ENCODE measurements around the gene MYEOV.

Gene MYEOV

DNA sequence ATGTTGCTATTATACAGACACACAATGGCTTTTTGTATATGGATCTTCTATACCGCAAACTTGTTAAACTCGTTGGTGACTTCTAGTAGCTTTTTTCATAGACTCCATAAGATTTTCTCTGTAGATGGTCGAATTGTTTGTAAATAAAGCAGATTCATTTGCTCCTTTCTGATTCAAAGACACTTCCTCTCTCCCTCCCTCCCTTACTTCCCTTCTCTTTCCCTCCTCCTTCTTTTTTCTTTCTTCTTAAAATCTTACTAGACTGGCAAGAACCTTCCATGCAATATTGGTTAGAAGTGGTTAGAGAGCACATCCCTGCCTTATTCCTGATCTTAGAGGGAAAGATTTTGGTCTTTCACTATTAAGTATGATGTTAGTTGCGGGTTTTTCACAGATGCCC, 36.4 kb downstream of the MYEOV start:
- no peak for TF ChIP-seq ZFX (IDR thresholded peaks at IDR 0.05; ENCODE audit: borderline replicate concordance)
- TF ChIP-seq, protein P1, sequence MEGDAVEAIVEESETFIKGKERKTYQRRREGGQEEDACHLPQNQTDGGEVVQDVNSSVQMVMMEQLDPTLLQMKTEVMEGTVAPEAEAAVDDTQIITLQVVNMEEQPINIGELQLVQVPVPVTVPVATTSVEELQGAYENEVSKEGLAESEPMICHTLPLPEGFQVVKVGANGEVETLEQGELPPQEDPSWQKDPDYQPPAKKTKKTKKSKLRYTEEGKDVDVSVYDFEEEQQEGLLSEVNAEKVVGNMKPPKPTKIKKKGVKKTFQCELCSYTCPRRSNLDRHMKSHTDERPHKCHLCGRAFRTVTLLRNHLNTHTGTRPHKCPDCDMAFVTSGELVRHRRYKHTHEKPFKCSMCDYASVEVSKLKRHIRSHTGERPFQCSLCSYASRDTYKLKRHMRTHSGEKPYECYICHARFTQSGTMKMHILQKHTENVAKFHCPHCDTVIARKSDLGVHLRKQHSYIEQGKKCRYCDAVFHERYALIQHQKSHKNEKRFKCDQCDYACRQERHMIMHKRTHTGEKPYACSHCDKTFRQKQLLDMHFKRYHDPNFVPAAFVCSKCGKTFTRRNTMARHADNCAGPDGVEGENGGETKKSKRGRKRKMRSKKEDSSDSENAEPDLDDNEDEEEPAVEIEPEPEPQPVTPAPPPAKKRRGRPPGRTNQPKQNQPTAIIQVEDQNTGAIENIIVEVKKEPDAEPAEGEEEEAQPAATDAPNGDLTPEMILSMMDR (IDR thresholded peaks at IDR 0.05), result no peak
- H3K27ac ChIP-seq, result no peak overlapping the region

DNA sequence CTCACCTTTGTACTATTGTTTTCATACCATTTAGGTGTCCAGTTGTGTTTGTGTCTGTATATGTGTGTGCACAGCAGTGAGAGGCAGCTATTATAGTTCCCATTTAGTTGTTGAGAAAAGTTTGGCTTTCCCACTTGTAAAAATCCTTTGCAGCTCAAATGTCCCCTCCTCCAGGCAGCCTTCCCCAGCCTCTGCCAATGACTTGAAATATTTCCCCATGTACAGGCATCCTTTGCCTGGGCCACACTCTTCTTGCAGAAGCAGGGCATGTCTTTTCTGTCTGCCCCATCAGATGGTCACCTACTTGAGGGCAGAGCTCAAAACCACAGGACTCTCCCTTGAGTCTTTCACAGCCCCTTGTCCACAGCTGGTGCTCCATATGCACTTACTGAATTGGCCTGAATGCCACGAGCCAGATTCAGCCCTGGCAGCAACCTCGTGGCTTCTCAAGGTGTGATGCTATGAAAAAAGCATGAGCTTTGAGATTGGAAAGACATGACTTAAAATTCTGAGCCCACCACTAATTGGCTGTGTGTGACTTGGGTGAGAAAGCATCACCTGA, 39.3 kb downstream of the MYEOV start:
- no peak overlapping the region for H3K27ac ChIP-seq
- TF ChIP-seq, protein P1 (IDR thresholded peaks at IDR 0.05), result no peak
- no peak for TF ChIP-seq ZFX (IDR thresholded peaks at IDR 0.05; ENCODE audit: borderline replicate concordance)

DNA sequence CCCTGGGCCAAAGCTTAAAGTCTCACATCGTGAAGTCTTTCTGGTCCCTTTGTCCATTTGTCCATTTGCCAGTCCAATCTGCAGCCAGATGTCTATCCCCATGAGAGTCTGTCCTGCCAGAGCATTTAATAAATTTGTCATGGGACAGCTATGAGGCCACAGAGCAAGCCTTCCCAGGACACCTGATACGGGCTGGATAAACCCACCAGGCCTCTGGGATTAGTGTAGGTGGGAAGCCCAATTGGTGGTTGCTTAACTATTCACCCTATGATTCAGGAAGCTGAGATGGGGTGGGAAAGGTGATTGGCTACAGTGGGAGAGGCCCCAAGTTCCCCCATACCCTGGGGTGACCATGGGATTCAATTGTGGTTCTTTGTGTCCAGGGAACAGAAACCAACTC, 39.9 kb downstream of the MYEOV start:
- no peak for TF ChIP-seq ZFX (IDR thresholded peaks at IDR 0.05; ENCODE audit: borderline replicate concordance)
- TF ChIP-seq, protein P1 (IDR thresholded peaks at IDR 0.05), result no peak
- no peak overlapping the region for H3K27ac ChIP-seq

DNA sequence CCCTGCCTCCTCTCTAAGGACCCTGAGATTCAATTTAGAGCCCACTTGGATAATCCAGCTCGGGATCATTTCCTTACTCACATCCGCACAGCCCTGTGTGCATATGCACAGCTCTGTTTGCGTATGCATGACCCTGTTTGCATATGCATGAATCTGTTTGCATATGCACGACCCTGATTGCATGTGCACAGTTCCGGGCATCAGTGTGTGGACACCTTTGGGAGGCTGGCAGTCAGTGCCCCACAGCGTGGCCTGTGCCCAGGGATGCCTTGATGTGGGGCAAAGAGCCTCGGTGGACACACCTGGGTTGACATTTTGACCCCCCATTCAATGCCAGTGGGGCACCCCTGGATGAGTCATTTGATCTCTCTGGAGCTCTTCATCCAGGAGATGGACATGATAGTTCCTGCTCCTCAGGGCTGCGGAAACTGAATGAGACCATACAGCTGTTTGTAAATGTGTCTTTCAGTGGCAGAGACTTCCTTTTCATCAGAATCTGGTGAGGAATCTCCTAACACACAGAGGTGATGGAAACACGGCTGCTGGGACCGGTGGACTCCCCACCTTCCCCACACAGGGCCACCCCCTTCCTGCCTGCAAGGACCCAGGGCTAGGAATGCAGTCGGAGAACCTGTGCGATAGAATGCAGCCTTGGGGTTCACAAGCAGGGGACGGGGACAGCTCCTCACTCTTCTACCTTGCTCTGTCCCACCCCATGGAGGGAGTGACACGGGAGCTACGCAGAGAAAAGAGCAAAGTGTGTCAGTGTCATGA, 41.2 kb downstream of the MYEOV start:
- TF ChIP-seq, protein P1 (IDR thresholded peaks at IDR 0.05), result no peak
- TF ChIP-seq ZFX (IDR thresholded peaks at IDR 0.05; ENCODE audit: borderline replicate concordance), result no peak

DNA sequence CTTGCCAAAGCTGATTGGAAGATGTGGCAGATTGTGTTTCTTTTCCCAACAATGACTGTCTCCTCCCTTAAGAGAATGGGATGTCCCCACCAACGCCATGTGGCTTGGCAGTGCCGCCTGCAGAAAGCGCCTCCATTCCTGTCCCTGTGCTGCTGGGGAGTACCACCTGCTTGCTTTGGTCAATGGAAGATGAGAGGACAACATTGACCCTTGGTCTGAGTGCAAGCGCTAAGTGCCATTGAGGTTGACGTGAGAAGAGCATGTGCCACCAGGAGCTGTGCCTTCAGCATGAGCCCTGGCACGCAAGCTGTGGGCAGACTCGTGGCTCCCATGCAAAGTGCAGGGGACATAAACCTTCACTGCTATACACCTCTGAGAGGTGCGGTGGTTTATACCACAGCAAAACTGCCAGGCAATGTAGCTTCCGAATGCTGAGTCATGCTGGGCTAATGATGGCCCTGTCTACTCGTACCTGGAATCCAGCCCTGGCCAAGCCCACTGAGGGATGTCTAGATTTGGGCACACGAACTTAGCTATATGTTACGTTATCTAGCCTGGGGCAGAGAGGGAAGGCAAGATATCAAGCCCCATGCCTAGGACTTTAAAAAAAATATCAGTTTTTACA, 41.9 kb downstream of the MYEOV start:
- no peak overlapping the region for H3K27ac ChIP-seq
- TF ChIP-seq, protein P1 (IDR thresholded peaks at IDR 0.05), result no peak
- TF ChIP-seq ZFX (IDR thresholded peaks at IDR 0.05; ENCODE audit: borderline replicate concordance), result no peak

More for the DNA sequence above, 41.2 kb downstream of the MYEOV start:
- no peak overlapping the region for H3K27ac ChIP-seq

DNA sequence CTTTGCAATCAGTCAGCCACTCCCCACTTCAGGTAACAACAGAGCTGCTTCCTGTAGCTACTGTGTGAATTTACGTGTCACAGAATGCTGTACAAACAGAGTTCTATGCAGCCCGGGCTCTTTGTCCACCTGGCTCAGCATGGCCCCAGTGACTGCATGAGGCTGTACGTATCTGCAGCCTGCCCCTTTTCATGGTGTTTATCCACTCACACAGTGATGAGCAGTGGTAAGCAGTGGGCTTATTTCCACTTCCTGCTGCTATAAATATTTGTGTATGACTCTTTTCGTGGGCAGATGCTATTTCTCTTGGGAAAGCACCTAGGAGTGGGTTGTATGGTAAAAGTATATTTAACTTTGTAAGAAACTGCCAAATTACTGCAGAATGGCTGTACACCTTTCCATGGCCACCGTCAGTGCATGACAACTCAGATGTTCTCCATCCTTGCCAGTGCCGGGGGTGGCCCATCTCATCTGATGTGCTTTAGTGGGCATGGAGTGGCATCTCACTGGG, 43.3 kb downstream of the MYEOV start:
- TF ChIP-seq, protein P1 (IDR thresholded peaks at IDR 0.05), result no peak
- no peak for TF ChIP-seq ZFX (IDR thresholded peaks at IDR 0.05; ENCODE audit: borderline replicate concordance)
- H3K27ac ChIP-seq, result no peak overlapping the region

All from 22Rv1 (cell line).